SJSA1 (cell line): ENCODE results near the gene ARHGAP6. TPM values are rescaled to one million over a fixed set of nuclear protein-coding genes. Genes with fewer than 3 reads are reported as not detected.
"Not testable (repeated sequence)": the region's sequence is repeated elsewhere in the genome, so short reads cannot be mapped to it uniquely, and the experiment has no call there.

Experiments
- DNase-seq, 2 experiments: peaks; one replicate each; pipeline ENCODE4 v3.0.0-alpha.2; 2015 to 2020; ENCODE audit warnings: low spot score in 2 of 2, low read depth in 1 of 2
- H3K27ac ChIP-seq: fragments of 250-450 bp; sonication (Bioruptor Pico); 2 replicates; pipeline ENCODE4 v1.5.1; 2020; ENCODE audit warnings: mild to moderate bottlenecking, moderate library complexity
- H3K27me3 ChIP-seq: fragments of 250-450 bp; sonication (Bioruptor Pico); replicated peaks from 2 replicates; pipeline ENCODE4 v1.5.1; 2020; ENCODE audit warnings: mild to moderate bottlenecking, moderate library complexity
- H3K36me3 ChIP-seq: fragments of 250-450 bp; sonication (Bioruptor Pico); 2 replicates; pipeline ENCODE4 v1.5.1; 2020; ENCODE audit warnings: mild to moderate bottlenecking
- H3K4me1 ChIP-seq: fragments of 250-450 bp; sonication (Bioruptor Pico); replicated peaks from 2 replicates; pipeline ENCODE4 v1.6.1; 2021; ENCODE audit warnings: mild to moderate bottlenecking
- H3K4me3 ChIP-seq: fragments of 250-450 bp; sonication (Bioruptor Pico); 2 replicates; pipeline ENCODE4 v1.5.1; 2020; ENCODE audit warnings: mild to moderate bottlenecking
- H3K9me3 ChIP-seq: fragments of 250-450 bp; sonication (Bioruptor Pico); replicated peaks from 2 replicates; pipeline ENCODE4 v1.5.1; 2020; ENCODE audit warnings: mild to moderate bottlenecking
- total RNA-seq: library from RNA; depleted of rRNA; stranded (reverse); fragments of >200 nt; shearing (Covaris generic); gene quantifications from 2 replicates; pipeline ENCODE4 v1.2.3, GENCODE V29; 2014

The ARHGAP6 gene
- total RNA-seq, 1 experiment from 2014 or later = 0.11 TPM

DNA sequence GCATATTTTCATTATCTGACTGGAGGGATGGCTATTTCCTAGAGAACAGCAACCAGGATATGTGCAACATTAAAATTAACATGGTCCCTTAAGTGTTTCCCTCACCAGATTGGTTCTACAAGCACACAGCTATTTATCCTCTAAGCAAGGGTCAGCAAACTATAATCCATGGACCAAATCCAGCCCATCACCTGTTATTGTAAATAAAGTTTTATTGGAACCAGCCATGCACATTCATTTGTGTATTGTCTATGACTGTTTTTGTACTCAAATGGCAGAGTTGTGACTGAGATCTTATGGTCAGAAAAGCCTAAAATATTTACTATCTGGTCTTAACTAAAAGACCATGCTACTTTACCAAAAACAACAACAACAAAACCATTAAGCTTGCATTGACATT lies 294.6 kb downstream of the ARHGAP6 start:
- H3K36me3 ChIP-seq = no peaks in the 10 kb centered on the region
- no peaks in the 10 kb centered on the region for H3K9me3 ChIP-seq
- no peaks in the 10 kb centered on the region for H3K27me3 ChIP-seq
- H3K27ac ChIP-seq = no peak overlapping the region
- H3K4me3 ChIP-seq = no peak overlapping the region
- H3K4me1 ChIP-seq = no peaks in the 10 kb centered on the region
- DNase-seq = no peak

DNA sequence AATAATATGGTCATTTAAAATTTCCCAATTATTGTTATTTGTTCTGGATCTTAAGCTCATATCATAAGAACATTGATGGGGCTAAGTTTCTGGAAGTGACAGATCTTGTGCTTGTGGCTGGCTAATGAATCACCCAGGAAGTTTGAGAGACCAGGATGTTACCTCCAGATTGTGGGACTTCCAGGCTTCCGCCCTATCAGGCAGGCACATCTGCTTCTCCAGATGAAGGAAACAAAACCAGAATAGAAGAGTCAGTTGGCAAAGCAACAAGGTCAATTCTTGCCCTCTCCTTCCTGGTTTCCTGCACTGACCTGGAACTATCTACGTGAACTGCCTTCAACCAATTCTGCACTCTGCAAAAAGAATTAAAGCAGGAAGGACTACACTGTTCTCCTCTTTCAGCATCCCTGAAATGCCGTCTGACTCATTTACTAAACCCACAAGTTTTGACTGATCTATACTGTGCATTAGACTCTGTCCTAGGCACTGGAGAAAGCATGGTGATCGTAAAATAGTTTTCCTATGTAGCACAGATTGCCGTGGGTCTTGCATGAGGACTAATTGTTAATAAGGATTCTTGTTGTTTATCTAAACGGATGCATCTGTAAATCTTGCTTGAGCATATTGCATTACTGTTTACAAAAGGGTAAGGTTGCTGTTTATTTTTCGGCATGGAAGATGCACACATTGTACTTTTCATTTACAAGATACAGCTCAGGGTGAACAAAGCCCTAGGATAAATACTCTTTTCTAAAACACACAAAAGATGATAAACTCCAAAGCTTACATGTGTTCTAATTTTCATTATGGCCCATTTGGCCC lies 297.9 kb downstream of the ARHGAP6 start:
- H3K9me3 ChIP-seq = no peaks in the 10 kb centered on the region
- no peaks in the 10 kb centered on the region for H3K36me3 ChIP-seq
- H3K4me1 ChIP-seq = no peaks in the 10 kb centered on the region
- no peaks in the 10 kb centered on the region for H3K27me3 ChIP-seq
- no peak overlapping the region for H3K4me3 ChIP-seq
- no peak overlapping the region for H3K27ac ChIP-seq
- DNase-seq = no peak

DNA sequence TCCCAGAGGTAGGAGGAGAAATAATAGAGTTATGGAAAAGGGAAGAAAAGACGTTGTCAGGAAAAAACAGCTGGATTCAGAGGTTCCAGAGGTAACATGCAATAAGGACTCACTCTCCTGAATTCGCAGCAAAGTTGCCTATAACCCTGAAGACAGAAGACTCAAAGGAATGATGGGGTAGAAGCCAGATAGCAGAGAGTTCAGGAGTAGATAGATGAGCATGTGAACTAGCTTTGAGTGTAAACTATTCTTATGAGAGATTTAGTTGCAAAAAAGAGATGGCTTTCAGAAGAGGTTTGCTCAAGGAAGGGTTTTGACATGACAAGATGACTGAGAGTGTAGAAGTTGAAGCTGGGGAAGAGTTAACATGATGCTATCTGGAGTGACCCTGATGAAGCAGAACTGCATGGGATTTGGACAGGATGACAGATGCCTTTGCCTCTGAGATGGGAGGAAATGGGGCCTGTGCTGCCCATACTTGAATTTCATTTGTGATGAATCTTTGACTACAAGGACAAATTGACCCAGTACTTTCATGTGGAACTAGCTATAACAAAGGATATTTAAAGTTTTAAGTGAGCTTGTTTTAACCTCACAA lies 298.6 kb downstream of the ARHGAP6 start:
- H3K4me3 ChIP-seq = no peak overlapping the region
- no peaks in the 10 kb centered on the region for H3K36me3 ChIP-seq
- H3K27ac ChIP-seq = no peak overlapping the region
- no peaks in the 10 kb centered on the region for H3K9me3 ChIP-seq
- H3K27me3 ChIP-seq = no peaks in the 10 kb centered on the region
- DNase-seq = no peak
- no peaks in the 10 kb centered on the region for H3K4me1 ChIP-seq

DNA sequence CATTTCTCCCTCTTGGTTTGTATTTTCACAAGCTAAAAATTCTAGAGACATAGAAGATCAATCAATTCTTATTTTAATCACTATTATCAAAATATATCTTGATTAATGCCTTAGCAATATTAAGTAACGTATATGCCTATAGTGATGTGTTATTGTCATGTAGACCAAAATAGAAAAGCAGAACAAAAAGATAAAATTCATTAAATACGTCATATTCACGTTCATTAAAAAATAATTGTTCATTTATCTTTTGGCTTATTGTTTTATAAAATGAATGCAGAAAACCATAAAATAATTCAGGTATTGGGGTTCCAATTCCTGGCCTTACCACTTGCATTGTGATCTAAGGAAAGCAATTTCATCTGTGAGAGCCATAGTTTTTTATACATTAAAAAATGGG lies 300.3 kb downstream of the ARHGAP6 start:
- no peak overlapping the region for H3K4me3 ChIP-seq
- DNase-seq = no peak
- H3K27ac ChIP-seq = no peak overlapping the region
- H3K4me1 ChIP-seq = no peaks in the 10 kb centered on the region
- H3K36me3 ChIP-seq = no peaks in the 10 kb centered on the region
- no peaks in the 10 kb centered on the region for H3K9me3 ChIP-seq
- no peaks in the 10 kb centered on the region for H3K27me3 ChIP-seq

DNA sequence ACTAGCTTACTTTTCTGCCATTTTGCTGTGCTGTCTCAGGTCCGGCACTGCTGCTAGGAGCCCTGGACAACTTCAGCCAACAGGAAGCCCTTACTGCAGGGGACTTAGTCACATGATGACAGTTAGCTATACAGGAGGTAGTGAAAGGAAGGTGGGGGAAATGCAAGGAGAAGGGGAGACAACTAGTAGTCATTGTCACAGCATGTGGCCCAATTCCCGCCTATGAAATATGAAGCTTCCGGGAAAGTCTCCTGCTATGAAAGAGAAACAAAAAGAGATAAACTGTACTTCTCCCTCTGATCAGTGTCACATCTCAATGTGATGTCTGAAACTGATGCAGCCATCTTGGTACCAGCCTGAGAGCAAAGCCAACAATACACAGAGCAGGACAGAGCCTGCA lies 300.9 kb downstream of the ARHGAP6 start:
- DNase-seq = no peak
- Histone ChIP-seq H3K4me3 (no peak overlapping the region), H3K9me3 (no peaks in the 10 kb centered on the region)

DNA sequence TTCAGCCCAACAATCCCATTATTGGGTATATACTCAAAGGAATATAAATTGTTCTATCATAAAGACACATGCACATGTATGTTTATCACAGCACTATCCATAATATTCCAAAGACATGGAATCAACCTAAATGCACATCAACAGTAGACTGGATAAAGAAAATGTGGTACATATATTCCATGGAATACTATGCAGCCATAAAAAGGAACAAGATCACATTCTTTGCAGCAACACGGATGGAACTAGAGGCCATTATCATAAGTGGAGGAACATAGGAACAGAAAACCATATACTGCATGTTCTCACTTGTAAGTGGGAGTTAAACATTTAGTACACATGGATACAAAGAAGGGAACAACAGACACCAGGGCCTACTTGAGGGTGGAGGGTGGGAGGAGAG lies 301.9 kb downstream of the ARHGAP6 start:
- not testable (repeated sequence) for H3K36me3 ChIP-seq, H3K9me3 ChIP-seq, H3K27ac ChIP-seq, H3K4me3 ChIP-seq, H3K4me1 ChIP-seq, DNase-seq, H3K27me3 ChIP-seq

More for the DNA sequence above, 300.9 kb downstream of the ARHGAP6 start:
- no peak overlapping the region for H3K27ac ChIP-seq
- H3K27me3 ChIP-seq = no peaks in the 10 kb centered on the region
- H3K36me3 ChIP-seq = no peaks in the 10 kb centered on the region
- no peaks in the 10 kb centered on the region for H3K4me1 ChIP-seq

DNA sequence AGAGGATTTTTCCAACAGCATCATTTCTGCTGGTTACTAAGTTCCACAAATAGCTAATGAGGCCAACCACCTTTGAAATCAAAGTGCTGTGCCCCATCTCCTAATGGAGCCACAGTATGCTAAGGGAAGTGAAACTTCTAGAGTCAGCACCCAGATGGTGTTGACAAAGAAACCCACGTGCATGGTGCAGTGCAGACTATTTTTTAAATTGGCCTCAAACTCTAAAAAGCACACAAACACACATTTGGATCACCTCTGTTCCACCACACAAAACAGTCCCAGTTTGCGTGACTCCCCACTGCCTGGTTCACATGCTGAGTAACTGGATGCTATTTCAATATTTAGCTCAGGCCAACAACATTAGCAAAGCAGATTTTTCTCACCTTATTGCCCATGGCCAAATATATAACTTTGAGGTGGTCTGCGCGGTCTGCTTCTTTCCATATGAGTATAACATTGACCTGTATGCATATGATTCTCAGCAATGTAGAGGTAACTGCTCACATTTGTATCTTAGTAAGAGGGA lies 302.6 kb downstream of the ARHGAP6 start:
- Histone ChIP-seq H3K4me1 (no peaks in the 10 kb centered on the region), H3K36me3 (no peaks in the 10 kb centered on the region), H3K27me3 (no peaks in the 10 kb centered on the region), H3K9me3 (no peaks in the 10 kb centered on the region), H3K4me3 (no peak overlapping the region), H3K27ac (no peak overlapping the region)
- DNase-seq = no peak

DNA sequence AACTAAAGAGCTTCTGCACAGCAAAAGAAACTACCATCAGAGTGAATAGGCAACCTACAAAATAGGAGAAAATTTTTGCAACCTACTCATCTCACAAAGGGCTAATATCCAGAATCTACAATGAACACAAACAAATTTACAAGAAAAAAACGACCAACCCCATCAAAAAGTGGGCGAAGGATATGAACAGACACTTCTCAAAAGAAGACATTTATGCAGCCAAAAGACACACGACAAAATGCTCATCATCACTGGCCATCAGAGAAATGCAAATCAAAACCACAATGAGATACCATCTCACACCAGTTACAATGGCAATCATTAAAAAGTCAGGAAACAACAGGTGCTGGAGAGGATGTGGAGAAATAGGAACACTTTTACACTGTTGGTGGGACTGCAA lies 304.1 kb downstream of the ARHGAP6 start:
- not testable (repeated sequence) for H3K4me1 ChIP-seq, H3K9me3 ChIP-seq, H3K36me3 ChIP-seq, H3K27ac ChIP-seq, H3K27me3 ChIP-seq, DNase-seq, H3K4me3 ChIP-seq

DNA sequence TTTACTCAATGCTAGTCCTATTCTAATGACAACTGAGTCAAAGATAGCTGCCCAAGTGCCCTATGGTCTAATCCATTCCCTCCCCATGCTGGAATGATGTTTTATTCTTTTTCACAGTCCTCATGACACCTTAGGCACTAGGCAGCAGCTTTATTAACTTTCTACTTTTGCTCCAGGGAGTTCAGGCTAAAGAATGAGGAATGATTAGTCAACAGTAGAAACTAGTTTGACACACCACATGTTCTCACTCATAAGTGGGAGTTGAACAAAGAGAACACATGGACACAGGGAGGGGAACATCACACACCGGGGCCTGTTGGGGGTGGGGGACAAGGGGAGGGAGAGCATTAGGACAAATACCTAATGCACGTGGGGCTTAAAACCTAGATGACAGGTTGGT lies 309.8 kb downstream of the ARHGAP6 start:
- not testable (repeated sequence) for DNase-seq, H3K9me3 ChIP-seq, H3K27me3 ChIP-seq, H3K36me3 ChIP-seq, H3K4me1 ChIP-seq, H3K27ac ChIP-seq, H3K4me3 ChIP-seq

DNA sequence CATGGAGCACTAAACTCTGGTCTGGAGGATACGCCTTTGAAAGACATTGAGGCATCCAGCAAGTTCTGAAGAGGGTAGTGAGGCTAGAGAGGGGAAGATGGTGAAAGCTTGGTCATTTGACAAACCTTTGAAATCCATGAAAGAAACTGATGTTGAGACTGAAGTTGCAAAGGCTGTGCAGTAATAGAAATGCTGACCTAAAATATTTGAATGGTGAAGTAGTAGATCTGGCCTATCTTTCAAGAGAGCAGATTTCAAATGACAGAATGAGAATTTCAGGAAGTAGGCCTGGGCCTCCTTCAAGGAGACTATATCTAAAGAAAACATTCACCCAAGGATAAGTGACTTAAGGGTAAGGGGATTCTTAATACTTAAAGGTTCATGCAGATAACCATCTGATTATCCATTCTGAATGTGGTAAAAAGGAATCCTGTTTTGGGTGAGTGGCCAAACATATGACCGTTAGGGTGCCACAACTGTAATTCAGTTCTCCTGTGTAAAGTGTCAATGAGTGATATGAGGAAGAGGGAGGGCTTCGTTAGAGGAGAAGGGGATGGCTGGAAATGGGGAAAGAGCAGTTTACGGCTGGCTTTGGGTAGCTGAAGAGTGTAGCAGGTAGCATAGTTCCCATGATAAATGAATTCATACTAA lies 310.3 kb downstream of the ARHGAP6 start:
- H3K36me3 ChIP-seq = no peaks in the 10 kb centered on the region
- no peaks in the 10 kb centered on the region for H3K27me3 ChIP-seq
- no peak overlapping the region for H3K27ac ChIP-seq
- H3K4me1 ChIP-seq = no peaks in the 10 kb centered on the region
- no peaks in the 10 kb centered on the region for H3K9me3 ChIP-seq
- DNase-seq = no peak
- H3K4me3 ChIP-seq = no peak overlapping the region

DNA sequence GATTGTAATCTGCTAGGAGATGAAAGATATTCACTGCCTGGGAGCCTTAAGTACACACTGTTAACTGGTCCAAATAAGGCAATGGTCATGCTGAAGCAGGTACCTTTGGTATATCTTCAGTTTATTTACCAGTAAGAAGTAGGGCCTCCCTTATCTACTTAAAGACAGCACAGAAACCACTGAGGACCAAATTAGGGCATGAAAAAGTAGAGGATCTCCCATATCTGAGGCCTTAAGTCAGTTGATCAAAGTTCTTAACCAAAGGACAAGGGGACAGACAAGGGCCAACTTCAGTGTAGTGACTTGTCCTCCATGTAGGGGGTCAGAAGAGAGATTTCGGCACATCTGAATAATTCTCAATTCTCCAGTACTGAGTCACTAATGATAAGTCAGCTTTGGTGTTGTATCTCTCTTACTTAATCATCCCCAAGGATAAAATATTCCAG lies 313.4 kb downstream of the ARHGAP6 start:
- Histone ChIP-seq H3K4me1 (no peaks in the 10 kb centered on the region), H3K27me3 (no peaks in the 10 kb centered on the region), H3K4me3 (no peak overlapping the region), H3K27ac (no peak overlapping the region), H3K9me3 (no peaks in the 10 kb centered on the region), H3K36me3 (no peaks in the 10 kb centered on the region)
- no peak for DNase-seq

DNA sequence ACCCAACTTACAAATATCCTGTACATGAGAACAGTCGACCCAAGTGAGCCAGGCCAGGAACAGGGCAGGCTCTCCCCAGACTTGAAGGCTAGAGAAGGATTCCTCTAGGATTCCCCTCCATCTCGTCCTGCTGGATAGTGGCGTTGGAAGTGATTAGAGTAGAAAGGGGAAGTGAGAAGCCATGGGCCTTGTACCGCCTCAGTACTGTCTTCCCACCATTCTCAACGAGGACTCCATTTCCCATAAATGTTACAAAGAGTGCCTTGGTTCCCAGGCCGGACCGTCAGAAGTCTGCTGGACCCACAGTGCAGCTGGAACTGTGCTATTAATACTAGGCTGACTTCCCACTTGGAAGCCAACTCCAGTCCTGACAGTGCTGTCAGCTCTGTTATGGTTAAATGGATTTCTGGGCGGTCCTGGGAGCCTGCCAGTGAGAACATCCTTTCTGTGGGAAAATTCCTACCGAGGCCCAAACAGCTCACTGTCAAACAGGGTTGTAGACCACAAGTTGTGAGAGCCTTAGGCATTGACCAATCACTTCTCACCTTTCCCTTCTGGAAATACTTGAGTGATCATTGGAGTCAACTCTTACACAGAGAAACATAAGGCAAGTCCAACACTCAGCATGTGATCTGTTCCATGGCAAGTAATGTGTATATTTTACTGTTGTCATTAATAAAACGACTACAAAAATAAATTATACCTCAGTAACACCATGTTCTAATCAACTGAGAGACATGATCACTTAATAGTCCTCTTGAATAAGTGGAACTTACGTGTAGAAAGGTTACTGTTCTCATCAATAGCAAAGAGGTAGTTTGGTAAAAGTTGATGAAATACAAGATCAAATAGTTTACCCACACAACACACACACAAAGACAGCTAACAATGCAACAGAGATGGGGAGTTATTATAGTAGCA lies 314.1 kb downstream of the ARHGAP6 start:
- no peaks in the 10 kb centered on the region for H3K36me3 ChIP-seq
- H3K27me3 ChIP-seq = no peaks in the 10 kb centered on the region
- H3K4me3 ChIP-seq = no peak overlapping the region
- no peaks in the 10 kb centered on the region for H3K4me1 ChIP-seq
- H3K9me3 ChIP-seq = no peaks in the 10 kb centered on the region
- no peak overlapping the region for H3K27ac ChIP-seq
- no peak for DNase-seq

DNA sequence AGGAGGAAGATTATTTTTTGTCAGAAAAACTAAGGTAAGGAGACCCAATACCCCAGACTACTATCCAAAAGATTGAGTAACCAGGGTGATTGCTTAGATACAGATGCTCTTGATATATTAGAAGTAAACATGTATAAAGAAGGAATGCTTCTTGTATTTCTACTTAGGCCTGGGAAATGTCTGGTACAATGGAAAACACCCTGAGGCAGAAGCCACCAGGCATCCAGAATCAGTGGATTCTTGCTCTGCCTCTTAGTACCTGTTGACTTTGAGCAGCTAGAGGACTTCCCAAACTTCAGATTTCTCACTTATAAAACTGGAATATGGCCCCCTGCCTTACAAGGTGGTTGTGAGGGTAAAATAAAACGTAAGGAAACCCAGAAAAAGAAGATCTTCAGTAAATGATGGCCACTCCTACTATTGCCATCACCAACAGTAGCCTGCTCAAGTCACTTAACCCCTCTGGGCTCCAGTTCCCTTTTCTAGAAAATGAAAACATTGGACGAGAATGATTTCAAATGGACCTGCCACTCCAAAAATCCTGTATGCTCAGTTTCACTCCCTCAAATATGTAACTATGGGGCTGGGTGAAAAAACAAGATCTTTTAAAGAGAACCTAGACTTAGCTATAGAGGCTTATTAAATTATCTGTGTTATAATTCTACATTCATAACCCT lies 315.9 kb downstream of the ARHGAP6 start:
- Histone ChIP-seq H3K27me3 (no peaks in the 10 kb centered on the region), H3K4me1 (no peaks in the 10 kb centered on the region), H3K27ac (no peak overlapping the region), H3K36me3 (no peaks in the 10 kb centered on the region), H3K4me3 (no peak overlapping the region), H3K9me3 (no peaks in the 10 kb centered on the region)
- DNase-seq = no peak
